Left ventricle myocardium inferior (tissue), 1 donor: ENCODE data around the gene FAM78B. TPM values are rescaled to one million over a fixed set of nuclear protein-coding genes. Genes with fewer than 3 reads are reported as not detected.

Source experiments
- DNase-seq: peaks from one replicate; pipeline ENCODE4 v3.0.0-alpha.2; 2020
- H3K27ac ChIP-seq: fragments of 200-600 bp; replicated peaks from 2 replicates; pipeline ENCODE4 v1.8.0; 2021
- H3K27me3 ChIP-seq: fragments of 200-600 bp; 2 replicates; pipeline ENCODE4 v1.8.0; 2021; ENCODE audit warnings: low read depth
- H3K36me3 ChIP-seq: fragments of 200-600 bp; 2 replicates; pipeline ENCODE4 v1.8.0; 2021
- H3K4me1 ChIP-seq: fragments of 200-600 bp; 2 replicates; pipeline ENCODE4 v1.8.0; 2021
- H3K4me3 ChIP-seq: fragments of 200-600 bp; 2 replicates; pipeline ENCODE4 v1.8.0; 2021; ENCODE audit warnings: mild to moderate bottlenecking, moderate library complexity
- H3K9me3 ChIP-seq: fragments of 200-600 bp; replicated peaks from 2 replicates; pipeline ENCODE4 v1.8.0; 2021
- intact Hi-C: fragments of 100-400 bp; cut with micrococcal nuclease; formaldehyde crosslinking; loops from one replicate; pipeline ENCODE4 v1.11.0; 2022
- total RNA-seq: library from RNA; stranded (reverse); fragmentation: NEBNext Ultra II Directional; extraction: Animal tissue kit (Norgen Biotek cat#: 25700); gene quantifications from one replicate; pipeline ENCODE4 v1.2.1, GENCODE V29; 2021
- TF ChIP-seq, protein P1 (sequence below): fragments of 200-600 bp; IDR thresholded peaks from 2 replicates; pipeline ENCODE4 v1.8.0; 2021; ENCODE audit warnings: antibody characterized with exemption, mild to moderate bottlenecking, borderline replicate concordance
- donor health status: DM: no; HTN: yes; CAD: no; lungs with severe emphysema.

FAM78B gene
- total RNA-seq, 1 donor from 2014 or later = 4.5 TPM

DNA sequence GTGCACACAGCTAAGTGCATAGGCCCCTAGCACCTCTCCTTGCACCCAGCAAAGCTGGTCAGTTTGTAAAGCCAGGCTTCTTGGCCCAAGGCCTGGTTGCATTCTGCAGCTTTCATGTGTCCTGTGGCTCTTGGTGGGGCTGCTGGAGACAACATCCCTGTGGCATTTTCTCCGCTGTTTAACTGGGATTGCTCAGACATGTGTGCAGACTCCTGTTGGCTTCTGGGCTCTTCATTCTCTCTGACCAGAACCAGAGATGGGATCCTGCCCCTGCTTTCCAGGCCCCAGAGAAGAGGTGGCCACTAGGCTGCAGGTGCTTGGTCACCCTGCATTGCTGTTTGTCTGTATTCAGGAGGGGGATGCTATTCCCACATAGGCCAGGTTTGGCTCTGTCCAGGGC, 50.8 kb downstream of the FAM78B start:
- no peaks in the 10 kb centered on the region for H3K36me3 ChIP-seq
- intact Hi-C loops = no loop called here
- H3K27ac ChIP-seq = no peak overlapping the region
- no peaks in the 10 kb centered on the region for H3K27me3 ChIP-seq
- DNase-seq = no peak
- H3K9me3 ChIP-seq = no peaks in the 10 kb centered on the region
- no peak overlapping the region for H3K4me3 ChIP-seq
- TF ChIP-seq, protein P1, sequence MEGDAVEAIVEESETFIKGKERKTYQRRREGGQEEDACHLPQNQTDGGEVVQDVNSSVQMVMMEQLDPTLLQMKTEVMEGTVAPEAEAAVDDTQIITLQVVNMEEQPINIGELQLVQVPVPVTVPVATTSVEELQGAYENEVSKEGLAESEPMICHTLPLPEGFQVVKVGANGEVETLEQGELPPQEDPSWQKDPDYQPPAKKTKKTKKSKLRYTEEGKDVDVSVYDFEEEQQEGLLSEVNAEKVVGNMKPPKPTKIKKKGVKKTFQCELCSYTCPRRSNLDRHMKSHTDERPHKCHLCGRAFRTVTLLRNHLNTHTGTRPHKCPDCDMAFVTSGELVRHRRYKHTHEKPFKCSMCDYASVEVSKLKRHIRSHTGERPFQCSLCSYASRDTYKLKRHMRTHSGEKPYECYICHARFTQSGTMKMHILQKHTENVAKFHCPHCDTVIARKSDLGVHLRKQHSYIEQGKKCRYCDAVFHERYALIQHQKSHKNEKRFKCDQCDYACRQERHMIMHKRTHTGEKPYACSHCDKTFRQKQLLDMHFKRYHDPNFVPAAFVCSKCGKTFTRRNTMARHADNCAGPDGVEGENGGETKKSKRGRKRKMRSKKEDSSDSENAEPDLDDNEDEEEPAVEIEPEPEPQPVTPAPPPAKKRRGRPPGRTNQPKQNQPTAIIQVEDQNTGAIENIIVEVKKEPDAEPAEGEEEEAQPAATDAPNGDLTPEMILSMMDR = no peak
- no peaks in the 10 kb centered on the region for H3K4me1 ChIP-seq

DNA sequence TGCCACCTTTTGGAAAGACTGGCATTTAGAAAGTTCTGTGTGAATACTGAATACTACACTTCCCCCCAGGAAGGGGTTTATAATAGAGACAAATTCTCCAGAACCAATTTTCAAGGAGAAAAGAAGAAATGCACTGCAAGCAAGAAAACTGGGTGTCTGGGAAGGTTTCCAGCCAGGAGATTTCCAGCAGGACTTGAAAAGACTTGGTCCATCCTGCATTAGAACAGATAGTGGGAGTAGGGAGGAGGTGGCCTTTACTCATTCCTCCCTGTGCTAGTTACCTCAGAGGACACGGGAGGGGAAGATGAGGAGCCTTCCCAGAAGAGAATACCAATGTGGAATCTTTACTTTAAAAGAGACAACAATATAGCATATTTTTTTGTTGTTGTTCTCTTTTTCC, 52.4 kb downstream of the FAM78B start:
- intact Hi-C loops = no loop called here
- Histone ChIP-seq H3K27ac (no peak overlapping the region), H3K4me3 (no peak overlapping the region), H3K27me3 (no peaks in the 10 kb centered on the region), H3K36me3 (no peaks in the 10 kb centered on the region), H3K9me3 (no peaks in the 10 kb centered on the region), H3K4me1 (no peaks in the 10 kb centered on the region)
- TF ChIP-seq, protein P1 = no peak
- DNase-seq = no peak

DNA sequence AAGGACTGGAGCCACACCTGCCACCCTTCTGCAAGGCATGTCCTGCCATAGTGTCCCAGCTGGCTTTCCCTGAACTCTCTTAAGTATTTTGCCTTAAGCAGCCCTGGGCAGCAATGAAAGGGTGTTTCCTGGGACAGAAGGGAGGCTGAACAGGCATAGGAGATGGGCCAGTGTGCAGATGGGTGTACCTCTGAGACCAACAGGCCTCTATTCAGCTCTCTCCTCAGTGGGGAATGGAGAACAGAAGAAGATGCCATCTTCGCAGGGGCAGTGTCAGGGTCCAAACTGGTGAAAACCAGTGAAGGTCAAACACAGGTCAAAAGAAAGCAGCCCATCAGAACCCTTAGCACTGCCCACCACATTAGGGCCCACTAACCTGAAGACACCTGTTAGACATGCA, 53.2 kb downstream of the FAM78B start:
- no peaks in the 10 kb centered on the region for H3K27me3 ChIP-seq
- H3K27ac ChIP-seq = no peak overlapping the region
- no peak for DNase-seq
- no peaks in the 10 kb centered on the region for H3K4me1 ChIP-seq
- no peaks in the 10 kb centered on the region for H3K9me3 ChIP-seq
- no peaks in the 10 kb centered on the region for H3K36me3 ChIP-seq
- intact Hi-C loops = no loop called here
- TF ChIP-seq, protein P1 = no peak
- no peak overlapping the region for H3K4me3 ChIP-seq

DNA sequence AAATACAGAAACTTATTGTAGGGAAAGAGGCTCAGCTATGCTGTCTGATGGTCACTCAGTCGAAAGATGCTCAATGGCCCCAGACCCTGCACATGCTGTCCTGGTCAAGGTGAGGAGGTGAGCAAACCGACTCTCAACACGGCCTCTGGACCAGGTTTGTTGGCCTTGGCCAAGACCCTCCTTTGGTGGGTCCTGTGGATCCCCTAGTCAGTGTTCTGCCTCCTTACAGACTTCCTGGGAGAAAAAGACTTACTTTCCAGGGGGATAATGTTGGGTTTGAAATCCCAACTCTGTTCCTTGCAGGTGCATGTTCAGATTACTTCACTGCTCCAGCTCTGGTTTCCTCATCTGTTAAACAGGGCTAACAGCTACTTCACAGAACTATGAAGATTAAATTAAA, 53.8 kb downstream of the FAM78B start:
- H3K4me3 ChIP-seq = no peak overlapping the region
- H3K27me3 ChIP-seq = no peaks in the 10 kb centered on the region
- no peak overlapping the region for H3K27ac ChIP-seq
- no peaks in the 10 kb centered on the region for H3K36me3 ChIP-seq
- no peak for DNase-seq
- H3K4me1 ChIP-seq = no peaks in the 10 kb centered on the region
- TF ChIP-seq, protein P1 = no peak
- intact Hi-C loops = no loop called here
- peaks cover under 1% of the 10 kb centered on the region for H3K9me3 ChIP-seq

DNA sequence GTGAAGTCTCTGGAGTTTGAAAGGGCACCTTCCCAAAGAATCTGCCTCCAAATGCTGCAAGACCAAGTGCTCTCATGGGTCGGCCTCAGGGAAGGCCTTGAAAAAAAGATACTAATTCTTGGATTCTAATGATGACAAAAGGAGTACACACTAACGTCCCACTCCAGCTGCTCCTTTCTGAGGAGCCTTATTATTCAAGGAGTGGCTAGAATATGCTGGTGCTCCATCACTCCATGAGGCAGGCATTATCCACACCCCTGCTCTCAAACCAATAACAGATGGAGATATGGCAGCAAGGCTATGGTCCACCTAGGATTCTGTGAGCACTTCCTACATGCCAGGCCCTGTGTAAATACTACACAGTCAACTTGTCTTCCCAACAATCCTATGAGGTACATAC, 54.4 kb downstream of the FAM78B start:
- H3K4me3 ChIP-seq = no peak overlapping the region

More for the DNA sequence above, 54.4 kb downstream of the FAM78B start:
- no peaks in the 10 kb centered on the region for H3K27me3 ChIP-seq
- intact Hi-C loops = no loop called here
- H3K36me3 ChIP-seq = no peaks in the 10 kb centered on the region
- DNase-seq = no peak
- H3K4me1 ChIP-seq = no peaks in the 10 kb centered on the region
- H3K27ac ChIP-seq = no peak overlapping the region
- TF ChIP-seq, protein P1 = no peak
- peaks cover 7% of the 10 kb centered on the region for H3K9me3 ChIP-seq
